ENCODE results near the gene RPP30. TPM values are rescaled to one million over a fixed set of nuclear protein-coding genes. Genes with fewer than 3 reads are reported as not detected.

RPP30 gene
- total and polyA plus RNA-seq, 2 of the 13 experiments (the other 11 are each of a cell fraction or from before 2014, with no cell fraction given) = 27.1 to 65.0 TPM

GRCh38 chr10:90919683-90920574 is 48.2 kb downstream of the RPP30 start:
- TF ChIP-seq ISL2 (CRISPR knock-in tag; IDR thresholded peaks at IDR 0.05) (no peak), ATM (IDR thresholded peaks at IDR 0.05; ENCODE audit: borderline replicate concordance) (no peak), ZNF629 (CRISPR knock-in tag; conservative IDR thresholded peaks at IDR 0.05) (no peak), HES4 (CRISPR knock-in tag; IDR thresholded peaks at IDR 0.05; ENCODE audit: borderline replicate concordance) (no peak), NFATC3 (CRISPR knock-in tag; IDR thresholded peaks at IDR 0.05) (no peak), ZBTB38 (CRISPR knock-in tag; IDR thresholded peaks at IDR 0.05) (0 out of 2 replicates have a peak, but pooled peaks have one; percentile 24), YEATS2 (CRISPR knock-in tag; IDR thresholded peaks at IDR 0.05; ENCODE audit: borderline replicate concordance) (no peak), DRAP1 (CRISPR knock-in tag; IDR thresholded peaks at IDR 0.05) (no peak), ARID3A (IDR thresholded peaks at IDR 0.05; ENCODE audit: low read depth, low read length) (peak; percentile 68; the same call in 1 of the 2 replicates), ZNF607 (CRISPR knock-in tag; IDR thresholded peaks at IDR 0.05; ENCODE audit: borderline replicate concordance) (no peak), FOXA3 (CRISPR knock-in tag; IDR thresholded peaks at IDR 0.05) (peak; percentile 44), ZBTB10 (CRISPR knock-in tag; IDR thresholded peaks at IDR 0.05; ENCODE audit: borderline replicate concordance) (no peak), HNF4A (CRISPR knock-in tag; IDR thresholded peaks at IDR 0.05) (peak; percentile 59), POLR2A (IDR thresholded peaks at IDR 0.05; ENCODE audit: insufficient read depth in 1 of 2, low read depth in 2 of 2, low read length in 2 of 2) (peak in 1 of 2 experiments; percentile 35; a peak in 1 of 4 replicates), RARA (CRISPR knock-in tag; IDR thresholded peaks at IDR 0.05) (0 out of 2 replicates have a peak, but pooled peaks have one; percentile 14), JUNB (CRISPR knock-in tag; IDR thresholded peaks at IDR 0.05; ENCODE audit: borderline replicate concordance) (no peak), GATAD2A (CRISPR knock-in tag; IDR thresholded peaks at IDR 0.05) (0 out of 2 replicates have a peak, but pooled peaks have one; percentile 12), RFX1 (IDR thresholded peaks at IDR 0.05) (no peak)
- ATAC-seq (no peak), DNase-seq (ENCODE audit: low spot score) (no peak), FAIRE-seq (peak; percentile 43)
- intact Hi-C loops (cut with micrococcal nuclease; ENCODE audit: unreplicated experiment) (loop anchor here (2.0 to 5.0 kb wide), 2 partner anchors 49 to 302 kb away; partner anchors contain the start of gene PCGF5), in situ Hi-C loops (cut with HindIII; ENCODE audit: extremely low pct_ligation_motif_present, low pct_unique_long_range_greater_than_20kb) (no loop called here)
- H2AFZ ChIP-seq (ENCODE audit: low read length) = no peak overlapping the region
- peak overlapping the region; percentile 70 for H3K4me2 ChIP-seq (ENCODE audit: low read depth, low read length)
- 58% methylated on average over 8 of the region's 8 CpGs for WGBS (ENCODE audit: low lambda C conversion rate)
- H3K4me3 ChIP-seq (replicated peaks in 1 of 3; ENCODE audit: insufficient read depth in 1 of 3, low read depth in 2 of 3, low read length in 3 of 3) = peak overlapping the region; percentile 49 to 69 (median 52)
- CTCF ChIA-PET (ENCODE audit: low intra/inter-chr PET ratio, low total read pairs) = no interaction called here
- no peaks in the 10 kb centered on the region for H3K9me3 ChIP-seq (ENCODE audit: low read length)
- H4K20me1 ChIP-seq (ENCODE audit: insufficient read depth, low read length) = no peaks in the 10 kb centered on the region
- H3K27ac ChIP-seq (ENCODE audit: extremely low read length, insufficient read depth, low read length) = peak overlapping the region; percentile 70
- H3K4me1 ChIP-seq (ENCODE audit: insufficient read depth, low read length) = peaks cover 50% of the 10 kb centered on the region
- no peaks in the 10 kb centered on the region for H3K79me2 ChIP-seq (ENCODE audit: insufficient read depth, low read length)
- H3K27me3 ChIP-seq (ENCODE audit: control insufficient read depth in 1 of 2, insufficient read depth in 2 of 2, low read length in 2 of 2) = no peaks in the 10 kb centered on the region
- POLR2A ChIA-PET = interaction anchor here (1.3 to 3.3 kb wide), 3 partner anchors 8 to 301 kb away, joined by 4 to 41 read pairs (median 20); partner anchors contain the start of gene PCGF5
- H3K36me3 ChIP-seq (replicated peaks in 1 of 2; ENCODE audit: control insufficient read depth in 1 of 2, insufficient read depth in 2 of 2, low read length in 2 of 2) = peaks cover 1 to 3% of the 10 kb centered on the region in 2 experiments; a peak in 4 of 5 replicates
- peak overlapping the region; percentile 70 for H3K9ac ChIP-seq (ENCODE audit: insufficient read depth, low read depth, low read length)
- no TSS peak for BruUV-seq (replicated peaks)

All from HepG2 (cell line).